Psoas muscle (tissue), 8 donors: ENCODE measurements around the gene TRAFD1. TPM values are rescaled to one million over a fixed set of nuclear protein-coding genes. Genes with fewer than 3 reads are reported as not detected.
"Not testable (repeated sequence)": the region's sequence is repeated elsewhere in the genome, so short reads cannot be mapped to it uniquely, and the experiment has no call there.

Experiments
- ATAC-seq, 4 donors: fragments of 200-7000 bp; cut with Tn5 transposase; one replicate each; pipeline ENCODE4 v1.9.1; 2020; ENCODE audit warnings: moderate library complexity in 3 of 4, mild to moderate bottlenecking in 2 of 4
- DNase-seq, 2 donors: peaks; one replicate each; pipeline ENCODE4 v3.0.0-alpha.2; 2020
- H3K27ac ChIP-seq: fragments of 200-600 bp; one replicate; pipeline ENCODE4 v1.8.0; 2022
- H3K27me3 ChIP-seq, 3 donors: fragments of 200-600 bp in 1 of 3; one replicate each; pipeline versions ENCODE4 v1.6.1 to v1.8.0; 2013 to 2022; ENCODE audit warnings: low read length in 2 of 3, mild to moderate bottlenecking in 2 of 3, moderate library complexity in 1 of 3; ENCODE audit not compliant: insufficient read depth in 3 of 3
- H3K36me3 ChIP-seq, 2 donors: fragments of 200-600 bp in 1 of 2; one replicate each; pipeline versions ENCODE4 v1.6.1 to v1.8.0; 2013 to 2022; ENCODE audit warnings: low read depth in 1 of 2, mild to moderate bottlenecking in 1 of 2, moderate library complexity in 1 of 2; ENCODE audit not compliant: insufficient read depth in 1 of 2
- H3K4me1 ChIP-seq: fragments of 200-600 bp; one replicate; pipeline ENCODE4 v1.8.0; 2022
- H3K4me3 ChIP-seq: fragments of 200-600 bp; one replicate; pipeline ENCODE4 v1.8.0; 2022; ENCODE audit warnings: mild to moderate bottlenecking
- H3K9me3 ChIP-seq: fragments of 200-600 bp; one replicate; pipeline ENCODE4 v1.8.0; 2022
- WGBS, 3 donors: extraction: QIAGEN DNeasy Blood & Tissue Kit; methylation state at CpG; one replicate each; pipeline versions ENCODE4 v1.1.6 to v1.1.7; 2013; 5-methylcytosine and 5-hydroxymethylcytosine counted together
- intact Hi-C, 2 donors: fragments of 100-400 bp; cut with DNase I; formaldehyde crosslinking; loops; one replicate each; pipeline versions ENCODE4 v1.11.0 to v1.14.2; 2022
- polyA plus RNA-seq, 3 donors: library from polyadenylated mRNA; stranded (reverse); fragments of 200-250 nt; gene quantifications; one replicate each; pipeline ENCODE4 v1.2.3, GENCODE V29; 2013
- total RNA-seq, 4 donors: library from RNA; stranded (reverse); fragmentation: NEBNext Ultra II Directional in 2 of 4; extraction: Animal tissue kit (Norgen Biotek cat#: 25700) in 2 of 4; gene quantifications; one replicate each; pipeline versions ENCODE4 v1.2.1 to v1.2.4, GENCODE V29; 2021 to 2023
- TF ChIP-seq, protein P1 (sequence below): fragments of 200-600 bp; IDR thresholded peaks from one replicate; pipeline ENCODE4 v1.8.0; 2022; ENCODE audit warnings: antibody characterized with exemption
- donor health status: healthy with polysubstance abuse.
- donor health status: DM: no; HTN: no; CAD: no; lungs with moderate emphysema.
- donor health status: Bipolar disorder and iron deficiency.
- donor health status: healthy.
- donor health status: DM: yes; HTN: yes; CAD: no.
- donor health status: DM: no; HTN: no; CAD: no.
- donor health status: DM: no; HTN: no; CAD: no.
- donor health status: DM: yes; HTN: yes; CAD: no.

TRAFD1 gene
- total and polyA plus RNA-seq, 7 donors: 5.0 to 21.0 (median 16.0) TPM

DNA sequence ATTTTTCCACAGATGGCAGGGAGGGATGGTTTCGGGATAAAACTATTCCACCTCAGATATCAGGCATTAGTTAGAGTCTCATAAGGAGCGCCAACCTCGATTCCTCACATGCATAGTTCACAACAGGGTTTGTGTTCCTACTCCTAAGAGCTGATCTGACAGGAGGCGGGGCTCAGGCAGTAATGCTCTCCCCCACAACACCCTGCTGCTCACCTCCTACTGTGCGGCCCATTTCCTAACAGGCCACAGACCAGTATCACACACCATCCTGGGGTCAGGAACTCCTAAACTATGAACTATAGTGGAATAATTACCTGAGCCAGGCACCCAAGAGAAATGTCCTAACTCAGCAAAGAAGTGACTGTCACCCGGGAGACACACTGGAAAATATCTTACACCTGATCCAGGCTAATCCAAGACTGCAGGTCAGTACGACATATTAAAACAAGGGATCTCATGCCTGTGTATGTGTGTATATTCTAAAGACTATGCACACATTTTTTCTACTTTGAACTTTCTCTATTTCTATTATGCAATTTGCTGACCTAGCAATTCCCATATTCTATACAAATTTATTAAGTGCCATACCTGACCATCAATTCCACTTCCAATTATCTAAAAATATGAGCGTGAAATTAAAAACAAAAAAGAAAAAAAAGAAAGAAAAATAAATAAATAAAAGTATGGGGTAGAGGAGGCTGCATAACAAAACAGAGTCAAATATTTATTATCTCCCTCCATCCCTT lies 21.4 kb upstream of the TRAFD1 start:
- no peak overlapping the region for H3K27ac ChIP-seq
- H3K4me1 ChIP-seq: peaks cover 39% of the 10 kb centered on the region
- intact Hi-C loops: no loop called here
- WGBS, 3 donors: 61 to 77% (median 69%) methylated on average over 8 of the region's 8 CpGs
- no peaks in the 10 kb centered on the region for H3K9me3 ChIP-seq
- no peak overlapping the region for H3K4me3 ChIP-seq
- peaks cover 4 to 45% of the 10 kb centered on the region in 2 donors for H3K36me3 ChIP-seq
- H3K27me3 ChIP-seq: no peaks in the 10 kb centered on the region
- TF ChIP-seq, protein P1, sequence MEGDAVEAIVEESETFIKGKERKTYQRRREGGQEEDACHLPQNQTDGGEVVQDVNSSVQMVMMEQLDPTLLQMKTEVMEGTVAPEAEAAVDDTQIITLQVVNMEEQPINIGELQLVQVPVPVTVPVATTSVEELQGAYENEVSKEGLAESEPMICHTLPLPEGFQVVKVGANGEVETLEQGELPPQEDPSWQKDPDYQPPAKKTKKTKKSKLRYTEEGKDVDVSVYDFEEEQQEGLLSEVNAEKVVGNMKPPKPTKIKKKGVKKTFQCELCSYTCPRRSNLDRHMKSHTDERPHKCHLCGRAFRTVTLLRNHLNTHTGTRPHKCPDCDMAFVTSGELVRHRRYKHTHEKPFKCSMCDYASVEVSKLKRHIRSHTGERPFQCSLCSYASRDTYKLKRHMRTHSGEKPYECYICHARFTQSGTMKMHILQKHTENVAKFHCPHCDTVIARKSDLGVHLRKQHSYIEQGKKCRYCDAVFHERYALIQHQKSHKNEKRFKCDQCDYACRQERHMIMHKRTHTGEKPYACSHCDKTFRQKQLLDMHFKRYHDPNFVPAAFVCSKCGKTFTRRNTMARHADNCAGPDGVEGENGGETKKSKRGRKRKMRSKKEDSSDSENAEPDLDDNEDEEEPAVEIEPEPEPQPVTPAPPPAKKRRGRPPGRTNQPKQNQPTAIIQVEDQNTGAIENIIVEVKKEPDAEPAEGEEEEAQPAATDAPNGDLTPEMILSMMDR: no peak
- no peak for ATAC-seq
- no peak for DNase-seq

DNA sequence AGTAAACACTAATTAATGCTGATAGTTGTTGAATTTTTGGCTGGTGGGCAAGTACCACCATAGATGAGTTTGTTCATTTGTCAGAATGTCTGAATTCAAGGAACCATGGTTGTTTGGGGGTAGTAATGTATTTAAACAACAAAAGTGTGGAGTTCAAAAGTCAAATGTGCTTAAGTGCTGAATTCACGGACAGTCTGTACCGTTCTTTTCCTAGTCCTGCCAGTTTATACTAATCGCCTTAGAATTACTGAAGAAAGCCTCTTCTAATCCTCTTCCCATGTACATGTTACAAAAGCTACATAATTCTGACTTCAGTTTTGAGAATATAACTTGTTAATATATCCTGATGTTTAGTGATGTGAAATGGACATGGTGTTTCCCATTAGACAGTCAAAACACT lies 19.5 kb upstream of the TRAFD1 start:
- Histone ChIP-seq H3K4me3 (peak overlapping the region; percentile 15), H3K27ac (peak overlapping the region; percentile 89), H3K36me3 (peaks cover 3 to 27% of the 10 kb centered on the region in 2 donors), H3K9me3 (no peaks in the 10 kb centered on the region), H3K27me3 (no peaks in the 10 kb centered on the region), H3K4me1 (peaks cover 43% of the 10 kb centered on the region)
- intact Hi-C loops: no loop called here
- ATAC-seq: no peak
- DNase-seq: no peak
- 51 to 83% (median 58%) methylated on average over 3 of the region's 3 CpGs for WGBS, 3 donors
- TF ChIP-seq, protein P1: no peak

DNA sequence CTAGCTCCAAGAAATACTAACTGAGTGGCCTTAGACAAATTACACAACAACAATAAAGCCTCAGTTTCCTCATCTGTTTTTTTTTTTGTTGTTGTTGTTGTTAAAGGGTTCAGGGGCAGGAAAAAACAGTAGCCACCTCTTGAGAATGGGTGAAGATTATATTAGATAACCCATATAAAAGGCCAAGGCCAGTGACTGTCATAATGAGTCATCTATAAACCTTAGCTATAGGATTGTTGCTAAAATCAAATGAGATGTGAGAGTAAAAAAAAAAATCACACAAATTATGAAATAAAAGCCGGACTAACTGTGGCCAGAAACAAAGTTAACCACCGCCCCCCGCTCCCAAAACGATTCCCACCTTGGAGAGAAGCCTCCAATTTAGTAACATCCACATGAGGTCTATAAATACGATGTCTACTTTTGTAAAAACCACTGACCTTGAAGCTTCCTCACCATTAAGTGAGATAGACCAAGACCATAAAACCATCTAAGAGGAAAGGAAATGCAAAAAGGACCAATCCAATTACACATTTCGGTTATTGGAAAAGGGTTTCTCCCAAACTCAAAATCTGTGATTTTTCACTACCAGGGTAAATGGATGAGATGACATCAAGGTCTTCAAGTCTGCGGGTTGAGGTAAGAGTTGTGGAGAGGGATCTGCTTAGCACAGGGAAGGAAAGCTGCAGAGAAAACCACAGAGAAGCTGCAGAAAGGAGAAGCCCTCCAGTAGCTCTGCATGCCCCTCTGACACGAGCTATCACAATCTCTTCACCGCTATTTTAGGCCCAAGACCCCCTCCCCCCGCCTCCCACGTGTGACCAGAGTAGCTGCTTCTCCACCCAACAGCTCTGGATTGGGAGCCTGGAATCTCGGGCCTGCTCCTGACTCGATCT lies 17.8 kb upstream of the TRAFD1 start:
- Histone ChIP-seq H3K36me3 (peaks cover 0 to 15% of the 10 kb centered on the region in 2 donors), H3K27me3 (no peaks in the 10 kb centered on the region), H3K9me3 (no peaks in the 10 kb centered on the region), H3K4me1 (peaks cover 43% of the 10 kb centered on the region), H3K4me3 (peak overlapping the region; percentile 78), H3K27ac (peak overlapping the region; percentile 89)
- DNase-seq (peak; percentile 34 to 71), ATAC-seq (peak; percentile 36 to 47 (median 40))
- TF ChIP-seq, protein P1: no peak
- intact Hi-C loops: no loop called here
- 17 to 20% (median 17%) methylated on average over 13 of the region's 13 CpGs for WGBS, 3 donors

DNA sequence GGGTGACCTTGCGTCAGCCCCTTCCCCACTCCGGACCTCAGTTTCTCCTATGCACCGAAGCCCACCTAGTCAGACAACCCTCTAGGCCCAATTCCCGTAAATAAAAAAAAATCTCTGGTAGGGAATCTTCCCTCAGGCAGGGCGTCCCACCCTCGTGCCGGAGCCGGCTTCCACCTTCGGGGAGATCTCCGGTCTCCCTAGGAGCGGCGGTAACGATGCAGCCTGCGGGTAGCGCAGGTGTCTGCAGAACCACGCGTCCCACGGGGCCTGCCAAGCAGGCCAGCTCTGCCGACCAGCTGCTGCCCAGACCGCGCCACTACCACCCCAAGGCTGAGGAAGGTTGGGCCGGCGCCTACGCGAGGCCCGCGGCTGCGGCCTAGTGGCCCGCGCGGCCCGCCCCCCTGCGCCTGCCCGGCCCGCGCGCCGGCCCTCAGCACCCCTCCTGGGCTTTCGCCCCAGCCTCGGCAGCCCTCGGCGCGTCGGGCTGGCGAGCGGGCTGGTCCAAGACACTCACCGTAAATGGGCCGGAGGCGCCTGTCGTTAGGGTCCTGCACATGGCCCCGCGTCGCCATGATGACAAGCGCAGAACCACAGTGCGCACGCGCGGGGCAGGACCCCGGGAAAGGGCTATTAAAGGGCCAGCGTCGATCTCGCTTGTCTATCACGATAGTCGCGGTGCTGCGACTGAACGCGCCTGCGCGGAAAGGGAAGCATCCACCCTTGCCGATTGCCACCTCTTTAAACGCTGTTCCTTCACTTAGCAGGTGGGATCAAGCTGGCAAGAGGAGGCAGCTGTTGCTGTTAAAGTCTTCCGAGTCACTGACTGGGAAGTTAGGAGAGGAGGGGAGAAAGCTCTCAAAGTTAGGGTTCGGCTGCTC lies 16.9 kb upstream of the TRAFD1 start, which contains the start of gene NAA25:
Gene NAA25 (minus strand): TSS at position 582 of the 878 bp plus-strand sequence. CDS start 10 bp downstream, at position 572.
- peaks cover 0 to 10% of the 10 kb centered on the region in 2 donors for H3K36me3 ChIP-seq
- no peaks in the 10 kb centered on the region for H3K9me3 ChIP-seq
- ATAC-seq: peak; percentile 92 to 94 (median 92)
- H3K27me3 ChIP-seq: no peaks in the 10 kb centered on the region
- intact Hi-C loops: no loop called here
- peak within 1 kb of the TSS; percentile 78 for H3K4me3 ChIP-seq
- H3K27ac ChIP-seq: peak within 1 kb of the TSS; percentile 89
- H3K4me1 ChIP-seq: peaks cover 36% of the 10 kb centered on the region
- peak; percentile 94 to 96 for DNase-seq
- 0% methylated on average over 59 to 74 of the region's 74 CpGs for WGBS, 3 donors
- TF ChIP-seq, protein P1: no peak

DNA sequence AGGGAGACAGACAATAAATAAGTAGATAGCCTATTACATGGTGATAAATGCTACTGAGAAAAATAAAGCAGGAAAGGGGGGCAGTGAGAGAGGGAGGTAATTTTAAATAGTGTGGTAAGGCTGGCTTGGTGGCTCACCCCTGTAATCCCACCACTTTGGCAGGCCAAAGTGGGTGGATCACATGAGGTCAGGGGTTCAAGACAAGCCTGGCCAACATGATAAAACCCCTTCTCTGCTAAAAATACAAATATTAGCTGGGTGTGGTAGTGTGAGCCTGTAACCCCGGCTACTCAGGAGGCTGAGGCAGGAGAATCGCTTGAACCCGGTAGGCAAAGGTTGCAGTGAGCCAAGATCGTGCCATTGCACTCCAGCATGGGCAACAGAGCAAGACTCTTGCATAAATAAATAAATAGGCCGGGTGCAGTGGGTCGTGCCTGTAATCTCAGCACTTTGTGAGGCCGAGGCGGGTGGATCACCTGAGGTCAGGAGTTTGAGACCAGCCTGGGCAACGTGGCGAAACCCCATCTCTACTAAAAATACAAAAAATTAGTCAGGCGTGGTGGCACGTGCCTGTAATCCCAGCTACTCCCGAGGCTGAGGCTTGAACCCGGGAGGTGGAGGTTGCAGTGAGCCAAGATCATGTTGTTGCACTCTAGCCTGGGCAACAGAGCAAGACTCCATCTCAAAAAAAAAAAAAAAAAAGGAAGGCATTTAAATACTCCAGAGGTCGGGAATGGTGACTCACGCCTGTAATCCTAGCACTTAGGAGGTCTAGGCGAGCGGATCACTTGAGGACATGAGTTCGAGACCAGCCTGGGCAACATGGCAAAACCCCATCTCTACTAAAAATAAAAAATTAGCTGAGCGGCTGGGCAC lies 14.3 kb upstream of the TRAFD1 start:
- H3K4me1 ChIP-seq: peaks cover 19% of the 10 kb centered on the region
- intact Hi-C loops, H3K36me3 ChIP-seq, H3K4me3 ChIP-seq, DNase-seq, H3K27ac ChIP-seq, H3K9me3 ChIP-seq, ATAC-seq, H3K27me3 ChIP-seq: not testable (repeated sequence)
- WGBS, 3 donors: 85 to 91% (median 87%) methylated on average over 20 of the region's 20 CpGs
